Measurements from ENCODE around the gene SRL.
"Not testable (repeated sequence)": the region's sequence is repeated elsewhere in the genome, so short reads cannot be mapped to it uniquely, and the experiment has no call there.

SRL gene

GRCh38 chr16:4166821-4167220, 75.1 kb downstream of the SRL start:
- no peak for TF ChIP-seq CTCF (conservative IDR thresholded peaks at IDR 0.05)
- no peak overlapping the region for H3K27ac ChIP-seq

GRCh38 chr16:4160658-4161430, 81.0 kb downstream of the SRL start:
- H3K27ac ChIP-seq: no peak overlapping the region
- no peak for TF ChIP-seq CTCF (conservative IDR thresholded peaks at IDR 0.05)

GRCh38 chr16:4159726-4160125, 82.2 kb downstream of the SRL start:
- TF ChIP-seq CTCF (conservative IDR thresholded peaks at IDR 0.05): no peak
- H3K27ac ChIP-seq: no peak overlapping the region

GRCh38 chr16:4158143-4159093, 83.5 kb downstream of the SRL start:
- no peak for TF ChIP-seq CTCF (conservative IDR thresholded peaks at IDR 0.05)
- H3K27ac ChIP-seq: no peak overlapping the region

- no peak overlapping the region for H3K27ac ChIP-seq
- TF ChIP-seq CTCF (conservative IDR thresholded peaks at IDR 0.05): no peak
Measured at GRCh38 chr16:4157376-4157825, 84.5 kb downstream of the SRL start.

GRCh38 chr16:4156503-4156902, 85.4 kb downstream of the SRL start:
- H3K27ac ChIP-seq: not testable (repeated sequence)

GRCh38 chr16:4153364-4153763, 88.5 kb downstream of the SRL start:
- not testable (repeated sequence) for H3K27ac ChIP-seq

GRCh38 chr16:4152267-4152666, 89.6 kb downstream of the SRL start:
- no peak overlapping the region for H3K27ac ChIP-seq
- no peak for TF ChIP-seq CTCF (conservative IDR thresholded peaks at IDR 0.05)

All from VCaP (cell line).